Inflammatory macrophage treated with lipopolysaccharide for 1 hour (primary cell): ENCODE data around the gene SLC5A11.
"Not testable (repeated sequence)": the region's sequence is repeated elsewhere in the genome, so short reads cannot be mapped to it uniquely, and the experiment has no call there.

ENCODE experiments used
- DNase-seq, 2 donors: peaks; one replicate each; pipeline ENCODE4 v3.0.0-alpha.2; 2020 to 2022

Gene SLC5A11

DNA sequence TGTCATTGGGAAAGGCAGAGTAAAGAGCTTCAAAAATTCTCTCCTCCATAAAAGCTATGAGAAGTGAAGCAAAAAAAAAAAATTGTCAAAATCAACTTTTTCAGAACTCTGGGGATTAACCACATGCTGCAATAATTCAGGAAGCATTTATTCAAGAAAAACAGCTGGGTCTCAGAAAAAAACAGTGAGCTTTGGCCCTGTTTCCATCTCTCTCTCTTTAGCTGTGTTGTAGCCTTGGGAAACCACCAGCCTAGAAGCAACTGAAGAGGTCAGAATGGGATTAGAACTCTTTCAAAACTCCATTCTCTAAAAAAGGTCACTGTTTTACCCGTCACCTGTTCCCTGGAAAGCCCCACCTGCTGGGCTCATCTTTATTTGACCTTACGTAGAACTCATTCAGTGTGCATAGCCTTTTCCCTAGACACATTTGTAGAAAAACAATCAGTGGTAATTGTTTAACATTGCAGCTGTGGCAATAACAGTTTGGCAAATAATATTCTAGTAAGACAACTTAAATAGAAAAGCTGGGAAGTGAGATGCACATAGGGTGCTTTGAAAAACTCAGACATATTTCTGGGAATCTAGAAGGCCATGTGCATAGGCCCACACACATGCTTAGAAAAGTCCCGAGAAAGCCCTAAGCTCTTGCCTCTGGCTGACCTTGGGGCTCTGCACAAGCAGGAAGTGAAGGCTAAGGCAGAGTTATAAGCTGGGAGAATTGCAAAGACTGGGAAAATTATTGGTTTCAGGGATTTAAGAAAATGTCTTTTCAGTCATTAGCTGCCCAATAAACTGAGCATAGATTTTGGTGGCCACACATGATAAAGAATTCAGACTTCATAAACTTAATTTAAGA is 18.0 kb downstream of the SLC5A11 start:
- DNase-seq: no peak

DNA sequence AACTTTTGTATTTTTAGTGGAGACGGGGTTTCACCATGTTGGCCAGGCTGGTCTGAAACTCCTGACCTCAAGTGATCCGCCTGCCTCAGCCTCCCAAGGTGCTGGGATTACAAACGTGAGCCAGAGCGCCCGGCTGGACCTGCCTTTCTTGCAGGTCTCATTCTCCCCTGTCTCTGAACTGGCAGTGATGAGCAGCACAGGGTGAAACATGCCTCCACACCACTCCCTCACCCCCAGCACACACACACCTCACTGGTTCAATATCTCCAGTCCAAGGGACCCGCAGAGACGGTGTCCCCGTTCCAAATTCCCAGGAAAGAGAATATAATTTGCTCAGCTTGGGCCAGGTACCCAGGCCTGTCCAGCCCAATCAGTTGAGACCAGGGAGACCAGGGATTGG is 23.3 kb downstream of the SLC5A11 start:
- DNase-seq: no peak

GRCh38 chr16:24871891-24872290 is 26.1 kb downstream of the SLC5A11 start:
- no peak for DNase-seq

DNA sequence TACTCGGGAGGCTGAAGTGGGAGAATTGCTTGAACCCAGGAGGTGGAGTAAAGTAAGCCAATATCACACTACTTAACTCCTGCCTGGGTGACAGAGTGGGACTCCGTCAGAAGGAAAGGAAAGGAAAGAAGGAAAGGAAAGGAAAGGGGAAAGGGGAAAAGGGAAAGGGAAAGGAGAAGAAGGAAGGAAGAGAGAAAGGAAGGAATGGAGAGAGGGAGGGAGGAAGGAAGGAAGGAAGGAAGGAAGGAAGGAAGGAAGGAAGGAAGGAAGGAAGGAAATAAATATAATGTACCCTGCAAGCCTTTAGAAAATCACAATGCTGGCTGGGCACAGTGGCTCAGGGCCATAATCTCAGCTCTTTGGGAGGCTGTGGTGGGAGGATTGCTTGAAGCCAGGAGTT is 27.3 kb downstream of the SLC5A11 start:
- no peak for DNase-seq

- DNase-seq: no peak
Measured at GRCh38 chr16:24875466-24875865, 29.7 kb downstream of the SLC5A11 start.

GRCh38 chr16:24876231-24876630 is 30.5 kb downstream of the SLC5A11 start:
- no peak for DNase-seq

GRCh38 chr16:24879684-24880083 is 33.9 kb downstream of the SLC5A11 start:
- no peak for DNase-seq

DNA sequence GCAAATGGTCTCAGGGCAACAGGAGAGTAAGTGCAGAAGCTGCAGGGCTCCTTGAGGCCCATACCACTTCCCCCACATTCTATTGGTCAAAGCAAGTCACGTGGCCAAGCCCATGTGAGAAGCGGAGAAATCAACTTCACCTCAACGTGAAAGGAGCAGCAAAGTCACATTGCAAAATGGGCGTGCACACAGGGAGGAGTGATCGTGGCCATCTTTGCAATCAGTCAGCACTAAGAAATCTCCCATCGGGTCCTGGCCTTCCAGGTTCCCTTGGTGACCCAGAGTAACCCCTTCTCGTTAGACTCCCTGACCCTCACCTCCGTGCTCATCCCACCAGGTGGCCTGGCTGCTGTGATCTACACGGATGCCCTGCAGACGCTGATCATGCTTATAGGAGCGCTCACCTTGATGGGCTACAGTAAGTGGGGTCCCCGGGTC is 38.0 kb downstream of the SLC5A11 start:
- no peak for DNase-seq

DNA sequence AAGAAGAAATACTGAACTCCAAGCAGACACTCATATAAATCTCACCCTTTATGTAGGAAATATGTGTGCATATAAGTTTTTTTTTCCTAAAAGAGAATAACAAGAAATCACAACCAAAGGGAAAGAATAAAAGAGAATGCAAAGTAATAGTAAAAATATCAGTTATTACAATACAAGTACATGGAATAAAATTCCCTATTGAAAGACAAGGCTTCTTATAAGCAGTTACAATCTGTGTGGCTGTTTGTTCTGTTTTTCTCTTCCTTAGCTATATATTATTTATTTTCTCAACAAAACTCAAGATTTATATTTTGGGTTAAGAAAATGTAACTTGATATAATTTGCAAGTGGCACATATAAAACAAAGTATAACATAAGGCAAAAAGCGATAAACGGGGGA is 41.7 kb downstream of the SLC5A11 start:
- no peak for DNase-seq

GRCh38 chr16:24890746-24891145 is 45.0 kb downstream of the SLC5A11 start:
- DNase-seq: no peak

- peak; percentile 16 to 28 for DNase-seq
Measured at GRCh38 chr16:24896439-24896838, 50.7 kb downstream of the SLC5A11 start.

- DNase-seq: not testable (repeated sequence)
Measured at GRCh38 chr16:24897522-24897921, 51.8 kb downstream of the SLC5A11 start.

- DNase-seq: no peak
Measured at GRCh38 chr16:24900230-24900629, 54.5 kb downstream of the SLC5A11 start.

DNA sequence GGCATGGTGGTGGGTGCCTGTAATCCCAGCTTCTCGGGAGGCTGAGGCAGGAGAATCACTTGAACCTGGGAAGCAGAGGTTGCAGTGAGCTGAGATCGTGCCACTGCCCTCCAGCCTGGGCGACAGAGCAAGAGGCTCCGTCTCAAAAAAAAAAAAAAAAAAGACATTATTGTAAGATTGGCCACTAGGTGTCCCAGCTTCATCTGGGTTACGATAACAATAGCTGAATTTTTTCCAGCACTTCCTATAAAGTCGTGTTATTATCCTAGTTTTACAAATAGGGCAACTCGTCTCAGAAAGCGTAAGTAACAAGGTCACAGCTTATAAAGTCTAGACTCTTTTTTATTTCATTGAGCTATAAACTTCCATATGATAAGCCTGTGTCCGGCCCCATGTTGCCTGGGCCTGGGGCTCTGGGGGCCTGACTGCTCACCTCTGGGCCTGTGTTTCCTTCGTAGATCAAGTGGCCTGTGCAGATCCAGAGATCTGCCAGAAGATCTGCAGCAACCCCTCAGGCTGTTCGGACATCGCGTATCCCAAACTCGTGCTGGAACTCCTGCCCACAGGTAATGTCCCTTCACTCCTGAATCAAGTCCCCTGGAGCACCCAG is 60.5 kb downstream of the SLC5A11 start:
- DNase-seq: peak in 1 of 2 donors; percentile 17

DNA sequence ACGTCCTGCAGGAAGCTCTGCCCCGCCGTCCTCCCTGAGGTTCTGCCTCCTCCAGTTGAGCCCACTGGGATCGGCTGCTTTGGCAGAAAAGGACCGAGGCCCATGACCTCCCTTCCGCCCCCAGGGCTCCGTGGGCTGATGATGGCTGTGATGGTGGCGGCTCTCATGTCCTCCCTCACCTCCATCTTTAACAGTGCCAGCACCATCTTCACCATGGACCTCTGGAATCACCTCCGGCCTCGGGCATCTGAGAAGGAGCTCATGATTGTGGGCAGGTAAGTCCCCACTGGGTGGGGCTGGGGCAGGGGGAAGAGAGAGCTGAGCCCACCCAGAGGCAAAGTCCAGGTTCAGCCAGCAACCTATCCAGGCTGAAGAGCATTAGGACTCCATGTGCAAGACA is 61.1 kb downstream of the SLC5A11 start:
- no peak for DNase-seq

DNA sequence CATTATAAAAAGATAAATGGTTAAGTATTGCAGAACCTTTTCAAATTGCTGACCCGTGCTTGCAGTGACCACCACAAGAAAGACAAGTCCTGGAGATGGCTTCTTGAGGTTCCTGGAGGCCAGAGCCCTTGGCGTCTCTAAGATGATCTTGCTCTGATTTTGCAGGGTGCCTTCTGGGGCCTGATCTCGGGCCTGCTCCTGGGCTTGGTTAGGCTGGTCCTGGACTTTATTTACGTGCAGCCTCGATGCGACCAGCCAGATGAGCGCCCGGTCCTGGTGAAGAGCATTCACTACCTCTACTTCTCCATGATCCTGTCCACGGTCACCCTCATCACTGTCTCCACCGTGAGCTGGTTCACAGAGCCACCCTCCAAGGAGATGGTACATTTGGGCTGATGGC is 63.0 kb downstream of the SLC5A11 start:
- DNase-seq: no peak

- no peak for DNase-seq
Measured at GRCh38 chr16:24909856-24910255, 64.1 kb downstream of the SLC5A11 start.

DNA sequence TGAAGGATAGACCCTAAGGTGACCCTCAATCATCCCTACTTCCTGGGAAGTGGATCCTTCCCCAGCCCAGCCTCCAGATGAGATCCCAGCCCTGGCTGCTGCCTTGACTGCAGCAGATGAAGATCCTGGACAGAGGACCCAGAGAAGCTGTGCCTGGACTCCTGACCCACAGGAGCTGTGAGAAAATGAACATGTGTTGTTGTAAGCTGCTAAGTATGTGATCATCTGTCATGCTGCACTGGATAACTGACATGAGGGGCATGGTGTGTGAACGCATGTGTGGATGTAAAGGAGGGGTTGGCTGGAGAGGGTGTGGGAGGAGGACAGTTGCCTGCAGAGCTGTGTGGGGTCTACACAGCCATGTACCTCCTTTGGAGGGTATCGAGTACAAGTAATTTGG is 69.3 kb downstream of the SLC5A11 start:
- no peak for DNase-seq

DNA sequence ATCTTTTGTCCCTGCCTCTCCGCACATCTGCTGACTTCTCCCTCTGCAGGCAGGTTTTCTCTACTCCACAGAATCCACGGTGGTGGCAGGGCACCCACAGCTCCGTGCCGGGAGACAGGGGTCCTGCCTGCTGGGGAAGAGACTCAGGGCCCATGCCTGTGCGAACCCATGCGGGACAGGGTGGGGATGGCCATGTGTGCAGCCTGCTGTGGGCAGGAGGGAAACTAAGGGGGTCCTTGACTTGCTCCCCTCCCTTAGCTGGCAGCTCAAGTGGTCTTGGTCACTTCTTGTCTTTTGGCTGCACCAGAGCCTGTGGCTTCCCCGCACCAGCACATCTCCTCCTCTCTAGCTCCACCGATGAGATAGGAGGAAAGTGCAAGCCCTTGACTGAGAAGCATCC is 69.8 kb downstream of the SLC5A11 start:
- no peak for DNase-seq

DNA sequence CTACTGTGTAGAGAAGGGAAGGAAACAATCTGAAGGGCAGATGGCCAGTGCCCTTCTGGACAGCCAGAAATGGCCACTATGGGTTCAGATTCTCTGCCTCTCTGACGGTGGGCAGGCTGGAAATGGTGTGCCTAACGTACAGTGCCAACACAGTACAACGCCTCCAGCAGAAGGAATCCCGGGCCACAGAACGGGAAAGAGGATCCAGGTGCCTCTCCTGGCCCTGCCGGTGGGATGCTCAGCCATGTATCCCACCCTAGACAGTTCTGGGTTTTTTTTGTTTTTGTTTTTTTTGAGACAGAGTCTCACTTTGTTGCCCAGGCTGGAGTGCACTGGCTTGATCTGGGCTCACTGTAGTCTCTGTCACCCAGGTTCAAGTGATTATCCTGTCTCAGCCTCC is 71.5 kb downstream of the SLC5A11 start:
- no peak for DNase-seq

DNA sequence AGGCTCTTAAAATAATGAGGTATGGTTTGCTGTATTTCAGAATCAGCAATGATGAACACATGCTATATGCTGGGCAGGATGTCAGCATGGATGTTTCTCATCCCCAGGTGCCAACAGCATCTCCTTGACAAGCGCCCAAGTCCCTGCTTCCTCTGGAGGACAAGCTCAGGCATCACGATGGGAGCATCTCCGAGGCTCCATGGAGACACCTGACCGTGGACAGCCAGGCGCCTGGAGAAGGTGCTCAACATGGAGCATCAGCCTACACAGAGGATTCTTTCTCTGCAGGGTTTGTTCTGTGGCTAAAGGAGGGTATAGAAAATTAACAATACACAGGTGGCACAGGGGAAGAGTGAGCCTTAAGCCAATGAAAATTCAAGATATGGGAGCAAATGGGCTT is 72.1 kb downstream of the SLC5A11 start:
- DNase-seq: no peak

GRCh38 chr16:24918641-24919040 is 72.9 kb downstream of the SLC5A11 start:
- no peak for DNase-seq

- no peak for DNase-seq
Measured at GRCh38 chr16:24919536-24919935, 73.8 kb downstream of the SLC5A11 start.

- DNase-seq: no peak
Measured at GRCh38 chr16:24920568-24920967, 74.8 kb downstream of the SLC5A11 start.

DNA sequence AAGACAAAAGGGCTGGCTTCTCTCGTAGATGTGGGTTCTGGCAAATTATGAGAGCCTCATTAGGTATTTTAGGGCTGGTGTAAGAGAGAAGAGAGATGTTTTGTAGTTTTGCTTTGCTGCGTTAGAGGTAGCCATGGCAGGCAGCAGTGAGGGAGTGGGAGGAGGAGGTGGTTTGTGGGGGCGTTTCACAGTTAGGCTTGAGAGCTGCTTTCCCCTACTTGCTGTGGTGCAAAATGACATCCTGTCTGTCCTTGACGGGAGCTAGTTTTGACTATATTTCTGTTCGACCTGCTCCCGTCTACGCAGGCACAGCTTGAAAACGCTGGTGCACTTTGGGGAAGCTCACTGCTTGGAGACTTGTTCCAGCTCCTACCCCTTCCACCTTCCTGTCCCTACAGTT is 75.5 kb downstream of the SLC5A11 start:
- DNase-seq: no peak
